GM12801 (cell line): Measurements from ENCODE around the gene FTCD.

Experiments
- CTCF ChIP-seq: IDR thresholded peaks from one replicate; pipeline ENCODE4 v1.5.1; 2011; ENCODE audit warnings: control low read depth; ENCODE audit not compliant: insufficient read length; ENCODE audit errors: extremely low read depth

Gene FTCD

GRCh38 chr21:46184625-46185555 is 29.5 kb upstream of the FTCD start:
- TF ChIP-seq CTCF: no peak

GRCh38 chr21:46183910-46184624 is 28.7 kb upstream of the FTCD start, which contains the start of gene SPATC1L:
Gene SPATC1L, minus strand, starts transcription at chr21:46184459. Its CDS starts 1,643 bp downstream, at chr21:46182816.
- no peak for TF ChIP-seq CTCF

- TF ChIP-seq CTCF: no peak
Observed at GRCh38 chr21:46182548-46183336, 27.4 kb upstream of the FTCD start.

- TF ChIP-seq CTCF: no peak
Observed at GRCh38 chr21:46181953-46182547, 26.7 kb upstream of the FTCD start.

GRCh38 chr21:46181436-46181835 is 26.1 kb upstream of the FTCD start:
- no peak for TF ChIP-seq CTCF

GRCh38 chr21:46180778-46181391 is 25.5 kb upstream of the FTCD start:
- TF ChIP-seq CTCF: no peak
